GM12874 (cell line): ENCODE data around the gene THADA.
A peak's percentile ranks its signal among the peaks of the same experiment; 100 is the strongest.

Experiments
- TF ChIP-seq, protein P1 (sequence below): IDR thresholded peaks from 2 replicates; pipeline ENCODE4 v1.5.1; 2011; ENCODE audit warnings: low read depth, mild to moderate bottlenecking, control low read depth, low read length, moderate library complexity; ENCODE audit not compliant: insufficient read depth

The THADA gene

DNA sequence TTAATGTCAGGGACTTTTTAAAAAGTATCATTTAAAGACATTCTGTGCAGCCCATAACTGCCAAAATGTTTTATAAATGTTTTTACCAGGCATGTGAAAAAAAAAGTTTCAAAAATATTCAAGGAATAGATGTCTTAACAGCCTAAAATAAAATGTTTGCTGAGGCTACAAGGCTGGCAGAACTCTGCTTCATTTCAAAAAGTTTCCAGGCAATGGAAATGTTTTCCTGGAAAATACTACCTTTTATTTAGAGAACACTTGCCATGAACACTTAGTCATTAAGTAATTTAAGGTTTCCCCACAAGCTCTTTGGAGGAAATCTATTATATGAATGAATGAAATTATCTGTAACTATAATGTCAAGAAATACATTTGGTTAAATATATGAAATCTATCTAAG, 68.8 kb downstream of the THADA start:
- TF ChIP-seq, protein P1, sequence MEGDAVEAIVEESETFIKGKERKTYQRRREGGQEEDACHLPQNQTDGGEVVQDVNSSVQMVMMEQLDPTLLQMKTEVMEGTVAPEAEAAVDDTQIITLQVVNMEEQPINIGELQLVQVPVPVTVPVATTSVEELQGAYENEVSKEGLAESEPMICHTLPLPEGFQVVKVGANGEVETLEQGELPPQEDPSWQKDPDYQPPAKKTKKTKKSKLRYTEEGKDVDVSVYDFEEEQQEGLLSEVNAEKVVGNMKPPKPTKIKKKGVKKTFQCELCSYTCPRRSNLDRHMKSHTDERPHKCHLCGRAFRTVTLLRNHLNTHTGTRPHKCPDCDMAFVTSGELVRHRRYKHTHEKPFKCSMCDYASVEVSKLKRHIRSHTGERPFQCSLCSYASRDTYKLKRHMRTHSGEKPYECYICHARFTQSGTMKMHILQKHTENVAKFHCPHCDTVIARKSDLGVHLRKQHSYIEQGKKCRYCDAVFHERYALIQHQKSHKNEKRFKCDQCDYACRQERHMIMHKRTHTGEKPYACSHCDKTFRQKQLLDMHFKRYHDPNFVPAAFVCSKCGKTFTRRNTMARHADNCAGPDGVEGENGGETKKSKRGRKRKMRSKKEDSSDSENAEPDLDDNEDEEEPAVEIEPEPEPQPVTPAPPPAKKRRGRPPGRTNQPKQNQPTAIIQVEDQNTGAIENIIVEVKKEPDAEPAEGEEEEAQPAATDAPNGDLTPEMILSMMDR = no peak

DNA sequence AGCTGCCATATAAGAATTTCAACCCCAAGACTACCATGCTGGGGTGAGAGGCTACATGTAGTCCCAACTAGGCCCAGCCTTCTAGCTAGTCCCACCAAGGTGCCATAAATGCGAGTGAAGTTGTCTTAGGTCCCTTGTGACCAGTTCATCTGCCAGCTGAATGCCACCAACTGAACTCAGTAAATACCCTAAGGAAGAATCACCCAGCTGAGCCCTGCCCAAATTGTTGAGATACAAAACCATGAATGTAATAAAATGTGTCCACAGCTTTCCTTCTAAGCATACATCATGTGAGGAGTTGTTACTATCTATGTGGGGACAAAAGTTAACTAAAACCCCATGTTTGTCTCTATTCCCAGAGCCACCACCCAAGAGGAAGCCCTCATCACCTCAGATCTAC, 70.3 kb downstream of the THADA start:
- TF ChIP-seq, protein P1 = no peak

DNA sequence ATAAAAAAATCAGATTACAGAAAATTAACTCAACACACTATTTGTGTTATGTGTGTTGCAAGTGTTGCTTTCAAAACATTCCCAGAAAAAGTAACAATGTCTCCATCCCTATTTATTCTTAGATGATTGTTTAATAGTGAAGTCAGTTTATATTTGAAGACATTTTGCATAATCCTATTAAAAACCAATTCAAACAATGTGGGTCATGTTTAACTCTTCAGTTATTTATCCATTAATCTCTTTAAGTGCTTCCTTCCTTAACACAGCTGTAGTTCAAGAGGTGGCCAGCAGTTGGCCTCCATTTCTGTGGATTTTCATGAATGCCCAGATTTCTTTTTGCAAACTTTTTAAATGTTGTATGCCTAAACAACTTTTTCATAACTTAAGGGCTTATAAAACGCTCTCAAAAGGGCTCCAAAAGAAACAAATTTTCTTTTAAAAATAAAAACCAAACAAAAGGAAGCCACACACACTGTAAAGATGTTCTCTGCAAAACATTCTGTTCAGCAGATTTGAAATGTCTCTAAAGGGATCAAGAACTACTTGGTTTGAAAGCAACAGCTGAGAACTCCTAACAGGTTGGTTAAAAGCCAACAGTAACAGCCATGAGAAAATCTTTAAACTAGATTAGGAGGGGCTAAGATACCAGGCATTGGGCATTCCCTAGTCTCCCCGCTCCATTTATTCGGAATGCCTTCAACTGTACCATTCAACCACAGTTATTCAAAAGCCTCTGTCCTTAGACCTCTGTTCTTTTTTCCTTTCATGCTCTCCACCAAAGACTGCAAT, 71.5 kb downstream of the THADA start:
- TF ChIP-seq, protein P1 = peak; percentile 37; the same call in 1 of the 2 replicates

DNA sequence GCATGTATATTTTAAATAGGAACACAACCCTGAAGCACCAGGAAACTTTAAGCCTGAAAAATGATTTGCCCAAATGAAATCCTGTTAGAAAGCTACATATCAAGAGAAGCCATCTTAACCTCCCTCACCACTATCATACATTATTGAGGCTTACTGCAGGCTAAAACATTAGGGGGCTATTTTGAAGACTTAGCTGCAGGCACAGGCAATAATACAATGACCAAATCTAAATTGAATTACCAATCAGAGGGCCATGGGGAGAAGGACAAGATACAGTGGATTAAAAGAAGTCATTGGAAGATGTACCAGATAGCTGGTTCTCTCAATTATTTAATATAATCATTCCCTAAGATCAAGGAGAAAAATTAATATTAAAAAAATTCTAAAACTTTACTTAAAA, 73.7 kb downstream of the THADA start:
- TF ChIP-seq, protein P1 = no peak

DNA sequence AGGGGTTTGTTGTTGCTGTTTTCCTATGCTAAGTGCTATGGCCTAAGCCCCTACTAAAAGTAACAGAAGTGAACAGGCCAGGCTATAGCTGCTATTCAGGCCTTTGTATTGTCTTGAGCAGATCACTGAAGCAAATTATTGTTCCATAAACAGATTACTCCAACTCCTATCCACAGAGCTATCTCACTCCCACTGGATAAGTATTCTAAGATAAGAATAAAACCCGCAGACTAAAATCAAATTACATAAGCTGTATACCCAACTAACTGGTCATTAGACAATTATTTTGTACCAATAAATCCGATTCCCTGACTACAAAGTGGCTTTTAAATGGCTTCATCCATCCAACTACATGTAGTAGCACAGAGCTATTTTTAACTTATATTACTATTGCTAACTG, 74.3 kb downstream of the THADA start:
- TF ChIP-seq, protein P1 = no peak

DNA sequence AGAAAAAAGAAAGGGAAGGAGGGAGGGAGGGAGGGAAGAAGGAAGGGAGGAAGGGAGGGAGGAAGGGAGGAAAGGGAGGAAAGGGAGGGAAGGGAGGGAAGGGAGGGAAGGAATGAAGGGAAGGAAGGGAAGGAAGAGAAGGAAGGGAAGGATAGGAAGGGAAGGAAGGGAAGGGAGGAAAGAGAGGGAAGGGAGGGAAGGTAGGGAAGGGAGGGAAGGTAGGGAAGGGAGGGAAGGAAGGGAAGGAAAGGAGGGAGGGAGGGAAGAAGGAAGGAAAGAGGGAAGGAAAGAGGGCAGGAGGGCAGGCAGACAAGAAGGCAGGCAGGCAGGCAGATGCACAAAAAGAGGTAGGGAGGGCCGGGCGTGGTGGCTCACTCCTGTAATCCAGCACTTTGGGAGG, 74.9 kb downstream of the THADA start:
- TF ChIP-seq, protein P1 = no peak

DNA sequence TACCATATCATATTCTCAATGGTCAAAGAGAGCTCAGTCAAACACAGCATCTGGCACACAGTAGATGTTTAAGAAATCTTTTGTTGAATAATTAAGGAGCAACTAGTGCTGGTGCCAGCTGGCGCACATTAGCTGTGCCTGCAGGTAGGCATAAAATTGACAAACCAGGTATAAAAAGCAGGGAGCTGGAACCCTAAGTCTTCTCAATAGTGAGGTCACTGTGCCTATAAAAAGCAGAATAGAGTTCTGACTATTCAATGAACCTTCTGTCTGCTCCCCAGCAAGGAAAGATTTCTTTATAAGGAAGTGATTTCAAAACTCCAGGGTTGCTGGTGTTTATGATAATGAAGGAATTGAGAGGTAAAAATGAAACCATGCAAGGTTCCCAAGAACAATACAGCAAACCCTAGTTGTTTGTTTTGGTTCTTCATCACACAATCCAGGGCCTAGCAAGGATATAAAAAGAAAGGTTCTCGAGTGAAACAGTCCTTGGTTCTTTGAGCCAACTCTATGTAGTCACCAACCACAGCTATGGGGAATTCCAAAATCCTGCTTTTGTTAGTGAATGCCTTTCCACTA, 76.1 kb downstream of the THADA start:
- TF ChIP-seq, protein P1 = no peak
